NCI-H1105 (cell line): Measurements from ENCODE around the gene CRELD2.

Experiments used
- DNase-seq: peaks from one replicate; lab custom pipeline; 2025; lab: John Stamatoyannopoulos, UW

The CRELD2 gene

DNA sequence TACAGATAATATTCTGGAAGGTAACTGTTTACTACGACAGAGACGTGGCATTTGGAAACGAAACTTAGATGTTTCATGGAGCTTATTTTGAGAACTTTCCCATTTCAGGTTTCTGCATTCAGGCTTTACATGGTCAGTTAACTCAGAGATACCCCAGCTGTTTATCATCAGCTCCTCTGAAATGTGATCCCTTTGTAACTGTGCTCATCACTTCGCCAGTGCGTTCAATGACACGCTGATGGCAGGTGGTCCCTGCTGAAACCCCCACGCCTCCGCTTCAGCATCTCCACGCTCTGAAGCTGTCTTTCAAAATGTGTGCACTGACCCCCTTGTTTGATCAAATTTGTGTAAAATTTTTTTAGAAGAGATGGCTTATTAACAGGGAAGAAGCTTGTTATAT lies 30.7 kb upstream of the CRELD2 start:
- DNase-seq, result no peak

DNA sequence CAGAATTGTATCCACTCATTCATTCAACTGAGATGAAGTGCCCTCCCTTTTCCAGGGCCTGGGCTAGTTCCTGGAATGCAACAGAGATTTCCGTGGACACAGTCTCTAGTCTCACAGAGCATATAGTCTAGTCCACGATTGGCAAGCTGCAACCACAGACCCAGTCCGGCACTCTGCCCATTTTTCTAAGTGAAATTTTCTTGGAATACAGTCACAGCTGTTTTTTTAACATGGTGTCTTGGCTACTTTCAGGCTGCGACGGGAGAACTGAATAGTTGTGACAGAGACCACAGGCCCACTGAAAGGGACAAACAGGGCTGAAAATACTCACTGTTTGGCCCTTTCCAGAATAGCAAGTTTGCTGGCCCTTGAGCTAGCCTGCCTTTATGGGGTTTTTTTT lies 29.4 kb upstream of the CRELD2 start:
- no peak for DNase-seq

DNA sequence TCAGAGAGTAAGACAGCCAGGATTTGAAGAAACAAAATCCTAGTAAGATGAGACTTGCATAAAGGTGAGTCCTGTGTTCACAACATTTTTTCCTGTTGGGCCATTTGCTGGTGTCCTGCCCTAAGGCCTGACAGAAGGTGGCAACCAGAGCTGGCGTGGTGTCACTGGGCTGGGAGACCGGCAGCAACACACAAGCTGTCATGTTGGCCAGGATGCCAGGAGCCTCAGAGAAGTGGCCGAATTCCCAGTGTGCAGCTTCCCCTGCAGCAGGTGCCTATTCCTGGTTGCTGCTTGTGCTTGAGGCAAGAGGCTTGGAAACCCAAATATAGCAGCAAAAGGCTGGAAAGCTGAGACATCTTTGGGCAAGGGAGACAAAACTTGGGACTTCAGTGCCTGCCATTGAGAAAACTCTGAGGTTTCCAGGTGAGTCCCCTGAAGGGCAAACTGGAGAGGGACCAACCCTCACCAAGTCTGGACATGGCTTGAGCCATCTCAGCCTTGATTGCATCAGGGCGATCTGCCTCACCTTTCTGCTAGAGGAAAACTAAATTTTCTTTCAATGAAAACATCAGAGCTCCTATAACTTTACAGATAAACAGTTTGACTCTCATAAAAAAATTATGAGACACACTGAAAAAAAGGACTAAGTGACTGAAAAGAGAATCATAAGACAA lies 26.1 kb upstream of the CRELD2 start:
- DNase-seq, result no peak

DNA sequence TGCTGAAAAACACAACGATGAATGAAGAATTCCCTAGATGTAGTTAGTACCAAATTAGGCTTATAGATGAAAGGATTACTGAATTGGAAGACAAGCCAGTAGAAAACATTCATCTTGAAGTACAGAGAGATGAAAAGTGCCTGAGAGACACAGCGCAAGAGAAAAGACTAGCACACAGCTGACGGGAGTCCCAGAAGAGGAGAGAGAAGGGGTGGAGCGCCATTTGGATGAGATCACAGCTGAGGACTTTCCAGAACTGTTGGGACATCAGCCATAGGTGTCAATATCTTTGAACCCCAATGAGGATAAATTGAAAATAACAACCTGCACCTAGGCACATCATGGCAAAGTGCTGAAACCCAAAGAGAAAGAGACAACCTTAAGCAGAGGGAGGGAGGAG lies 25.4 kb upstream of the CRELD2 start:
- DNase-seq, result no peak

DNA sequence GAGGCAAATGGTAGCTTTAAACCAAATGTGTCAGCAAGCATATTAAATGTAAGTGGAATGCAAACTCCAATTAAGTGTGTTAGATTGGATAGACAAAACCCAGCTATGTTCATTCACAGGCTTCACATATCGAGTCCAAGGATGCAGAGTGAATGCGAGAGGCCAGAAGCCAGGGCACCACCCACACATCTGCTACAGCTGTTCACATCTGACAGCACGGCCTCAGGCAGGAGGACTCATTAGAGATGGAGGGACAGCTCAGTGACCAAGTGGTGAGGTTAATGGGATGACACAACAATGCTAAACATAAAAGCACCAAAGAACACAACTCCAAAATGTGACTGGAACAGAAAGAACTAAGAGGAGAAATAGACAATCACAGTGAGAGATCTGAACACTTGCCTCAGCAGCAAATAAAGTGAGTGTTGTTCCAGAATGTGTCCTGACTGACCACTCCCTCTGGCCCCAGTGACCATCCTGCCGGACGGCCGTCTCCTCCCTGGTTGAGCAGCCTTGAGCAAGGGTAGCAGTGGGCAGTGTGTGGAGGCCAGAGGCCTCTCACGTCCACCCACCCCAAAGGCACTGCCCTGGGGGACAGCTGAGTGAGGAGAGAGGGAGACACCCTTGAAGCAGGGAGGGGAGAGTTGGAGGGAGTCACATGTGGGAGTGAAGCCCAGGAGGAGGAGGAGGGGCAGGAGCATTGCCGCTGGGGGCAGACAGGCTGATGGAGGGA lies 23.9 kb upstream of the CRELD2 start:
- no peak for DNase-seq

DNA sequence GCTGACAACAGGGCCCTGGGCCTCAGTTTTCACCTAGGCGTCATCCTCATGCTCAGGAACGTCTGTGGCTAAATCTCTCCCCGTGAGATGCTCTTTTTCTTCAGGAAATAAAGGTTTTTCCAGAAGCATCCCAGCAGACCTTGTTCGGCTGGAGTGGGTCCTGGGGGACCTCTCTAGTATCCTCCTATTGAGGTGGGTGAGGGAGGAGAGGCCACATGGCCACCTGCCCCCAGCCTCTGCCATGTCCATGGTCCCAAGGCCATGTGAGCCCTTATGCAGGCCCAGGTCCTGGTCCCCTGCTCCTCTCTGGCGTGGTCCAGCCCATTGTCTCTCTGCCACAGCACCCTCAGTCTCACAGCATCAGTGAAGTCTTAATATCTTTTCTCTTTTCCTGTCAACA lies 22.2 kb upstream of the CRELD2 start:
- DNase-seq, result no peak

DNA sequence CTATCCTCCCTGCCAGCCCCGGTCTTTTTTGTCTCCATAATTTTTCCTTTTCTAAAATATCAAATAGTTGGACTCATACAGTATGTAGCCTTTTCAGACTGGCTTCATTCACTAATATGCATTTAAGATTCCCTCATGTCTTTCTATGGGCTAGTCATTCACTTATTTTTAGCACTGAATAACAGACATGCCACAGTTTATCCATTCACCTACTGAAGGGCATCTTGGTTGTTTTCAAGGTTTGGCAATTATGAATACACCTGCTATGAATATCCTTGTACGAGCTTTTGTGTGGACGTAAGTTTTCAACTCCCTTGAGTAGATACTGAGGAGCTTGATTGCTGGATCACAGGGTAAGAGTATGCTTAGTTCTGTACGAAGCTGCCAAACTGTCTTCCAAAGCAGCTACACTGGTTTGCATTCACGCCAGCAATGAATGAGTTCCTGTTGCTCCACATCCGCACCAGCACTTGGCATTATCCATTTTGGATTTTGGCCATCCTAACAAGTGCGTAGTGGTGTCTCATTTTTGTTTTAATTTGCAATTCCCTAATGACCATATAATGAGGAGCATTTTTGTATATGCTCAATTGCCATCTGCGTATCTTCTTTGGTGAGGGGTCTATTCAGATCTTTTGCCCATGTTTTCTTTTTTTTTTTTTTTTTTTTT lies 21.3 kb upstream of the CRELD2 start:
- DNase-seq, result no peak

DNA sequence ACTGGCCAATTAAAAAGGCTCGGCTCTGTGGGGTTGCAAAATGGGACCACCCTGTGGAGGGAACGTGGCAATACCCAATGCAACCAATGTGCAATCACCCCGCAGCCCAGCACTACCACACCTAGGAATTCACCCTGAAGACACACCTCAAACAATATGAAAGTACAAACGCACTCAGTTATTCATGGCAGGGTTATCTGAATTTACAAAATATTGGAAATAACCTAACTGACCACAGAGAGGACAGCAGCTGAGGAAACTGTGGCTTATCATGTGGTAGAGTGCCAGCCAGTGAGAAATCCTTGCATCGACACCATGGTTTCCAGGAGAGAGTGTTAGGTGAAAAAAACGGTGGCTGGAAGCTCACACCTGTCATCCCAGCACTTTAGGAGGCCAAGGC lies 18.9 kb upstream of the CRELD2 start:
- no peak for DNase-seq

DNA sequence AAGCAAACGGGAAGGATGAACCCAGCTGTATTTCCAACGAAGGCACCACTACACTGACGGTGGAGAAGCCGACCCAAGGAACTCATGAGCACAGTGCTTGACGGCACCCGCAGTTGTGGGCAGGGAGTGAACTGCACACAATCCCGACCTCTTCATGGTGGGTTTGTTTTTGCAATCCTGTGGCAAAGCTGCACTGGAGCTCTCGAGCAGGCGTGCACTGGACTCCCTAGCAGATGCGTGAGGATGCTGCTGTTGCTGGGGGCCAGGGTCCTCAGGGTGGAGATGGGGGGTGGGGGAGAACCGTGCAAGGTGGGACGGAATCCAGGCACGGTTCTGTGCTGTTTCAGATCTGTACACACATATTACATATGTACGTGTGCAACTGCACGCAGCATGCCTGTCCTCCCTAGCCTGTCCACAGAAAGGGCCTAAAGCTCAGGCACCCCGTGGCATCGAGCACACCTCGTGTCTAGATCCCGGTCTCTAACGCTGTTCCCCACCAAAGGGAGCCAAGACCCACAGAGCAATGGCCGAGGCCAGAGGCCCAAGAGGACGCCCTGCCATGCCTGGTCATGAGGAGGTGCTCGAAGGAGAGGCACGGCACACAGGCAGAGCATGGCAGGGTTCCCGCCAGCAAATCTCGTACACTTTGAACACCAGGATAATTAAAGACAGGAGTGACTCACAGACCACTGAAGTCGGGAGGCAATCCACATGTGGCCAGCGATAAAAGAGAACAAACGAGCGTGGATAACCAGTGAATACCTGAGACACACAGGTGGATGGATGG lies 17.8 kb upstream of the CRELD2 start:
- DNase-seq, result no peak

DNA sequence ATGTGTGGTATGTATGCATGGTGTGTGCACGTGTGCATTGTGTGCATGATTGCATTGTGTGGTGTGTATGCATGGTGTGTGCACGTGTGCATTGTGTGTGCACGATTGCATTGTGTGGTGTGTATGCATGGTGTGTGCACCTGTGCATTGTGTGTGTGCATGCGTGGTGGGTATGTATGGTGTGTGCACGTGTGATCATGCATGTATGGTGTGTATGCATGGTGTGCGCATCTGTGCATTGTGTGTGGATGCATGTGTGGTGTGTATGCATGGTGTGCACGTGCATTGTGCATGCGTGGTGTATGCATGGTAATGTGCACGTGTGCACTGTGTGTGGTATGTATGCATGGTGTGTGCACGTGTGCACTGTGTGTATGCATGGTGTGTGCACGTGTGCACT lies 17.0 kb upstream of the CRELD2 start:
- no peak for DNase-seq

DNA sequence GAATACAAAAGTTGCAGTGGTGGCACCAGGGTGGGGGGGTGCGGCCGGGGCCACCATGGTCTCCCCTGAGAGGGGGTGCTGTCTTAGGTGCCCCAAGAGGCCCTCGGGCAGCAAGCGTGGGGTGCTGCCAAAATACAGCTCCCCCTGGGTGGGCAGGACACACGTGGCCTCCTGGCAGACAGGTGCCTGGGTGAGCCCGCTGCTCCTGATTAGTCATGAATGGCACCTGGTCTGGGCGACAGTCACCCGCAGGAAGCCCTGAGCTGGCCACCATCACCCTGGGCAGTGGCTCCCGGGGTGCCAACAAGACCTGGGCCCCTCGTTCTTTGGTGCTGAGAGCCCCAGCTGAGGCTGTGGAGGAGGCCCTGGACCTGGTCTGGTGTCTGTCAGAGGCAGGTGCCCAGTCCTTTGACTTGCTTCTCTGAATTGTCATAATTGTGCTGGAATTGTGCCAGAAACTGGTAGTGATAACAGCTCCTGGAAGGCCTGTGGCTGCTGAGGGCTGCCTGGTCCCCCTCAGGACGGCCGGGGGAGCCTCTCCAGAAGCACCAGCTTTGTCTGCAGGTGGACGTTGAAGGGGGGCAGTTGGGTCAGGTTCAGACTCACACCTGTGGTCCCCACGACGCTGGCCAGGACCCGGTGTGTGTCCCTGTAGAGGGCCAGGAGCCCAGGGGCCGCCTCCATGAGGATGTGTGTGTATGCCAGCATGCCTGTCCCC lies 15.0 kb upstream of the CRELD2 start:
- DNase-seq, result peak; percentile 82

DNA sequence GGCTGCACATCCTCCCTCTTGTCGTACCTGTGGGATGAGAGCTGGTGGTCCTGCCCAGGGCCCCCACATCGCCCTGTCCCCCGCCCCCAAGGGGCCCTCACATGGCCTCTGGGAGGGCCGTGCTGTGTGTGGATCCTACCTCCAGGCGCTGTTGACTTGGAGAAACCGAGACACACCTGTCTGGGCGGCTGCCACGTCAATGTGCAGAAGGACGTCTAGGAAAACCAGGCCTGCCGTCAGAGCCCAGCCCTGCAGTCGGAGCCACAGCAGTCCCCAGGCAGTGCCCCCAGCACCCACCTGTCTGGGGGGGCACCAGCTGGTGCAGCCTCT lies 14.4 kb upstream of the CRELD2 start:
- no peak for DNase-seq

DNA sequence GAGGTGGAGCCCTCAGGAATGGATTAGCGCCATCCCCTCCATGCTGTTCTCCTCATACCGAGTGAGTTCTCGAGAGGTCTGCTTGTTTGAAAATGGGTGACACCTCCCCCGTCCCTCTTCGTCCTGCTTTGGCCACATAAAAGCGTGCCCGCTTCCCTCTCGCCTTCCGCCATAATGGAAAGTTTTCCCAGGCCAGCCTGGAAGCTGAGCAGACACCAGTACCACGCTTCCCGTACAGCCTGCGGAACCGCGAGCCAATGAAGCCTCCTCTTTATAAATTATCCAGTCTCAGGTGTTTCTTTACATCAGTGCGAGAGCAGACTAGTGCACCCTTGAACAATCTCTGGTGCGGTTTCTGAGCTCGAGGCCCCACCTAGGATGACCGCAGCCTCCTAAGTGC lies 13.0 kb upstream of the CRELD2 start:
- no peak for DNase-seq

DNA sequence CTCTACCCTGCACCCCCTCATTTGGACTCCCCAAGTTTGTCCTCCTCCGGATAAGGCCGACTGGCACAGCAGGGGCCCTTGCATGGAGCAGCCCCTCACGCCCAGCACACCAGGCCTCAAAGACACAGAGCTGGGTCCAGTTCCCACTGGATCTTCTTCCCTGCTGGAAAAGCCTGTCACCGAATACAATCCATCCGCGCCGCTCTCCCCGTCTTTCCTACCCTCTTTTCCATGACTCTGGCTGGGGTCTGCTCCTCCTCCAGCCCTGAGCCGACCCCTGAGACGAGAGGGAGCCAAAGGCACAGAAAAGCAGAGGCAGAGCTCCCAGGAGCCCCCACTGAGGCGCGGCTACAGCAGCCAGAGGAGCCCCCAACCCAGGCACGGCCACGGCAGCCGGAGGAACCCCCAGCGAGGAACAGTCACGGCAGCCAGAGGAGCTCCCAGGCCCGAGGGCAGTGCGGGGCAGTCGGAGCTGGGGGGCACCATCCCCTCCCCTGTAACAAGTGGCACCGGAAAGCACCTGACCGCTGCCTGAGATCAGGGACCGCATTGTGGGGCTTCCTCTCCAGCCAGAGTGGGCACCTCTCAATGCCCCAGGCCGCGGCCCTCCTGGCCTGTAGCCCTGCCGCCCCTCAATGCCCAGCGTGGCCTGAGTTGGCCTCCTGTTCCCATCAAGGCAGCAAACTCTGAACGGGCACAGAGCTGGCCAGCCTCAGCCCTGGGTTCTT lies 12.2 kb upstream of the CRELD2 start:
- no peak for DNase-seq

DNA sequence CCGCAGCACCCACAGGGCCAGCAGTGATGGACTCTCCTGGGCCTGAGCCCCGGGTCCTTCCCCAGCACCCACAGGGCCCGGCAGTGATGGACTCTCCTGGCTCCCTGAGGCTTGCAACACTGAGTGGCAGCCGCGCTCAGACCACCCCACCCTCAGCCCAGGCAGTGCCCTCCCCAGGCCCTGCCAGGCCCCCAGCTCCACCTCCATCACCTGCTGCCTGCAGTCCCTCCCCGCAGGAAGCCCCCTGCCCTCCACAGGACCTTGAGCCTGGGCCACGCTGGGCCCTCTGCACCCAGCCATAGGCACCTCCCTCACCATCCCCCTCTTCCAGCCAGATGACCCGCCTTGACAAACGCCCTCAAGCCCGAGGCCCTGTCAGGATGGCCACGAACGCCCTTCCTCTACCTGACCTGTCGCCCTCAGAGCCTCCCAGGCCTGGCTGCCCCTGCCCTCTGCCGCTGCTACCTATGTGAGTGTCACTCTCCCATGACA lies 11.6 kb upstream of the CRELD2 start:
- no peak for DNase-seq

DNA sequence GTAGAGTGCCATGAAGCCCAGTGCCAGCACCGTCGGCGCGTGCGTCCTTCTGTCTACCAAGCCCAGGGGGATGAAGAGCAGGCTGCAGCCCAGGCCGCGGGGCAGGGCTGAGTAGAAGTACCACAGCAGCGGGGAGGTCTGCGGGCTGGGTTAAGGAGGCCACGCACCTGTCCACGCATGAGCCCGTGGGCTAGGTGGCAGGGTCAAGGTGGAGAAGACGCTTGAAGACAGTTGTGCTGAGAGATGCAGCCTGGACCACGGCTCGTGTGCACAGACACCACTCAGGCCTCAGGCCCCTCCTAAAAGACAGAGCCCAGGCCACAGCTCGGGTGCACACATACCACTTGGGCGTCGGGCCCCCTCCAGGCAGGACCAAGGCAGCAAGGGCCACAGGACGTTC lies 10.6 kb upstream of the CRELD2 start:
- no peak for DNase-seq

DNA sequence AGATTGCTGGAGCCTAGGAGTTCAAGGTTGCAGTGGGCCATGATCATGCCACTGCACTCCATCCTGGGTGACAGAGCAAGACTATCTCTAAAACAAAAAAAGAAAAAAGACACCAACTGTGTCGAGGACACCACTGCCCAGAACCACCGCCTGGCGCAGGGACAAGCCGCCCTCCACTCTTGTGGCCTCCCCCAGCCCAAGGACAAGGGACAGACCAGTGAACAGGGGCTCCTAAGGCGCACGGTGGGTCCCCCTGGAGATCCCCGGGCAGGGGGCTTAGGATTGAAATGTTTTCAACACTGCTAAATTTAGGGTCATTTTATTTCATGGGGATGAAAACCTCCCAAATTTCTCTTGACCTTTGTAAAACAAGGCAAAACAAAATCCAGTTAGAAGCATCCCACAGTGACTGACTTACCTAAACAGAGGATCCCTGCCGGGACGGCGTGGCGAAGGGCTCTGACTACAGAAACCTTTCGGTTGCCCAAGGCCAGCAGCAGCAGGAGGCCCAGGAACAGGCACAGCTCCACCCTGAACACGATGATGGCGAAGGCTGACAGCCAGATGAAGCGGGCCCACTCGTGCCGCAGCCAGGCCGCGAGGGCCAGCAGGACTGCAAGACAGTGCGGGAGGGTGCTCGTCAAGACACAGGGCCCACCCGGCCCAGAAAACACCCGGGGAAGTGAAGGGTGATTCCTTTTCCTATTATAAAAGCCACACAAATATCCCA lies 8.8 kb upstream of the CRELD2 start:
- DNase-seq, result no peak

DNA sequence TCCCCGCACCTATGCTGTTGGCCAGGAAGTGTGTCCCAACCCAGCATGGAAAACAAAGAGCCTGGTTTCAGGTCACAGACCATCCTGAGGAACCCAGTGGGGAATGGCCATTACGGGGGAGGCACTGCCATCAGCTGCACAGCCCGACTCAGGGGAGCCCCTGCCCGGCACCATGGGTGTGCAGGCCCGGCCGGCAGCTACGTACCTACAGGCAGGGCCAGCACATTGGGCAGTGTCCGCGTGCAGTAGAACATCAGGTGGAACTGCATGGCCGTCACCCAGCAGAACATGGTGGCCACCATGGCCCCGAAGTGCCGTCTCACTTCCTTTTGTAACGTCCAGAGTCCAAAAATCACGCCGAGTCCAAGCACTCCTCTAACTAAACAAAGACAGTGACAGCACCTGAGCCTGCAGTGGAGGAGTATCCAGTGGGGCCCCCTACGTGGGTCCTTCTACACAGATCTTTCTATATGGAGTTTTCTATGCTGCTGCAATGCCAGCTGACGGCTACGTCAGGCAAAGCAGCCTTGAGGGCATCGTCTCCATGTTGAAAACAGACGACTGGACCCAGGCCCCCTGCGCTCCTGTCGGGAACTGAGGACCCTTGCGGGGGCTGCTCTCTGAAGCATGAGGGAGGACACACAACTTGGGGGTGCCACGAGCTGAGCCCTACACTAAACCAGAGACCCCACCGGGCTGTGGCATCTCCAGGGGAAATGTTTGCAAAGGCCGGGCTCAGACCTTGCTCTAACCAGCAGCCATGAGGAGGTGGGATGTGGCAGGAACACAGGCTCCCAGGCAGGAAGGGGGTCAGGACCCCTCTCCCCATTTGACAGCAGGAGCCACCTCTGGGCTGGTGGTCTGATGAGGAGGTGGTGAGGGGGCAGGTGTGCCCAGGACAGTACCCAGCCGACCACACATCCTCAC lies 7.9 kb upstream of the CRELD2 start:
- no peak for DNase-seq

DNA sequence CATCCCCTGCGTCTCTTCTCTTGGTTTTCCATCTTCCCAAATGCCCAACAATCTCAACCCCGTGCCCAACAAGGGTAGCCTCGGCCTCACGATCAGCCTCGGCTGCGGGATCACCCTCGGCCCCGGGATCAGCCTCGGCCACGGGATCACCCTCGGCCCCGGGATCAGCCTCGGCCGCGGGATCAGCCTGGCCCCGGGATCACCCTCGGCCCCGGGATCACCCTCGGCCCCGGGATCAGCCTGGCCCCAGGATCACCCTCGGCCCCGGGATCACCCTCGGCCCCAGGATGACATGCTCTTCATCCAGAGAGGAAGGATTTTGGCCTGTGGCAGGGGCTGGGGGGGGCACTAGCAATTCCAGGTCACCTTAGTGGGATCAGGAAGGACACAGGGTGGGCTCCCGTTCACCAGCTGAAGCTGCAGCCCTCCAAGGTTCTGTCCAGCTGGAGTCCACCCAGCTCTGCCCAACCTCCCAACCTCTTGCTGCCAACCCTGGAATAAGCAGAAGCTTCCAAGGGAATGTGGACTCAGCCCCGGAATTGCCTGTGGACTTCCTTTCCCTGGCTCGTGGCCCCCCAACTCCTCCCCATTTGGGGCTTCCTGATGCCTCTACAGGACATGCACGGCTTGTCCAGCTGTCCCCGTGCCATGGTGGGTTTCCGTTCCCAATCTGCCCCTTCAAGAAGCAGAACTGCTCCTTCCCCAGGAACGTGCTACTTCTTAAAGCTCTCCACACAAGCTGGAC lies 6.4 kb upstream of the CRELD2 start:
- DNase-seq, result no peak
